Measurements from ENCODE around the gene ZNF428.

ZNF428 gene

GRCh38 chr19:43560687-43561086 lies 58.7 kb downstream of the ZNF428 start:
- DNase-seq, result no peak

Measured in activated T-cell treated with anti-CD3 and anti-CD28 coated beads for 4 hours (primary cell).